MM.1S (cell line): ENCODE data around the gene ZKSCAN1.

Experiments
- DNase-seq: peaks from one replicate; pipeline ENCODE4 v3.0.0-alpha.2; 2015
- H2AFZ ChIP-seq: fragments of 300-600 bp; sonication (generic); 2 replicates; pipeline ENCODE4 v1.6.0; 2016; ENCODE audit warnings: antibody characterized with exemption, low read length
- H3F3A ChIP-seq: fragments of 300-600 bp; sonication (generic); 2 replicates; pipeline ENCODE4 v1.6.1; 2016; ENCODE audit warnings: mild to moderate bottlenecking, antibody characterized with exemption, low read length, moderate library complexity, mixed read lengths; ENCODE audit not compliant: insufficient read depth
- H3K27ac ChIP-seq: fragments of 300-600 bp; sonication (generic); 2 replicates; pipeline ENCODE4 v1.5.1; 2016; ENCODE audit warnings: mild to moderate bottlenecking, low read length
- H3K27me3 ChIP-seq: fragments of 300-600 bp; sonication (generic); replicated peaks from 2 replicates; pipeline ENCODE4 v1.6.0; 2016; ENCODE audit warnings: low read length; ENCODE audit not compliant: insufficient read depth
- H3K36me3 ChIP-seq: fragments of 300-600 bp; sonication (generic); replicated peaks from 2 replicates; pipeline ENCODE4 v1.6.1; 2016; ENCODE audit warnings: mild to moderate bottlenecking, low read length, mixed read lengths; ENCODE audit not compliant: insufficient read depth
- H3K4me1 ChIP-seq: fragments of 300-600 bp; sonication (generic); 2 replicates; pipeline ENCODE4 v1.6.1; 2016; ENCODE audit warnings: low read length, mixed read lengths
- H3K4me2 ChIP-seq: fragments of 300-600 bp; sonication (generic); 2 replicates; pipeline ENCODE4 v1.6.0; 2016; ENCODE audit warnings: low read depth, low read length
- H3K4me3 ChIP-seq: fragments of 300-600 bp; sonication (generic); 2 replicates; pipeline ENCODE4 v1.5.1; 2016; ENCODE audit warnings: low read length, mixed read lengths
- H3K79me2 ChIP-seq: fragments of 300-600 bp; sonication (generic); 2 replicates; pipeline ENCODE4 v1.6.1; 2016; ENCODE audit warnings: mixed run types, low read length, mixed read lengths
- H3K9ac ChIP-seq: fragments of 300-600 bp; sonication (generic); 2 replicates; pipeline ENCODE4 v1.6.1; 2016; ENCODE audit warnings: low read length, mixed read lengths
- H3K9me2 ChIP-seq: fragments of 300-600 bp; sonication (generic); replicated peaks from 2 replicates; pipeline ENCODE4 v1.6.1; 2016; ENCODE audit warnings: mild to moderate bottlenecking, low read length, mixed read lengths; ENCODE audit not compliant: insufficient read depth
- H3K9me3 ChIP-seq: fragments of 300-600 bp; sonication (generic); replicated peaks from 2 replicates; pipeline ENCODE4 v1.6.1; 2016; ENCODE audit warnings: mild to moderate bottlenecking, low read length, mixed read lengths; ENCODE audit not compliant: insufficient read depth
- H4K20me1 ChIP-seq: fragments of 300-600 bp; sonication (generic); 2 replicates; pipeline ENCODE4 v1.6.1; 2016; ENCODE audit warnings: mild to moderate bottlenecking, low read length, moderate library complexity, mixed read lengths; ENCODE audit not compliant: insufficient read depth
- EZH2 ChIP-seq: fragments of 300-600 bp; sonication (generic); optimal IDR thresholded peaks from 2 replicates; pipeline ENCODE3; 2017; ENCODE audit warnings: low read depth, mild to moderate bottlenecking, antibody characterized with exemption, low read length, mixed read lengths
- EZH2phosphoT487 ChIP-seq: fragments of 300-600 bp; sonication (generic); IDR thresholded peaks from 2 replicates; pipeline ENCODE4 v1.6.1; 2018; ENCODE audit warnings: antibody characterized with exemption, low read length
- TF ChIP-seq, protein P1 (sequence below): fragments of 300-600 bp; sonication (generic); IDR thresholded peaks from 2 replicates; pipeline ENCODE4 v1.5.1; 2016; ENCODE audit warnings: antibody characterized with exemption, low read length, mixed read lengths

Gene ZKSCAN1

GRCh38 chr7:99974681-99975080 is 40.7 kb upstream of the ZKSCAN1 start:
- Histone ChIP-seq H3K27ac (no peak overlapping the region), H3K9ac (no peak overlapping the region), H3K79me2 (no peaks in the 10 kb centered on the region), H3K27me3 (no peaks in the 10 kb centered on the region; the same call in none of the 2 replicates), H3F3A (no peaks in the 10 kb centered on the region), H4K20me1 (no peaks in the 10 kb centered on the region), H3K36me3 (no peaks in the 10 kb centered on the region), H3K4me3 (no peak overlapping the region), H3K9me3 (no peaks in the 10 kb centered on the region), H3K4me1 (peaks cover 7% of the 10 kb centered on the region), H2AFZ (no peak overlapping the region), H3K9me2 (no peaks in the 10 kb centered on the region), H3K4me2 (no peak overlapping the region)
- TF ChIP-seq EZH2phosphoT487: no peak
- TF ChIP-seq, protein P1, sequence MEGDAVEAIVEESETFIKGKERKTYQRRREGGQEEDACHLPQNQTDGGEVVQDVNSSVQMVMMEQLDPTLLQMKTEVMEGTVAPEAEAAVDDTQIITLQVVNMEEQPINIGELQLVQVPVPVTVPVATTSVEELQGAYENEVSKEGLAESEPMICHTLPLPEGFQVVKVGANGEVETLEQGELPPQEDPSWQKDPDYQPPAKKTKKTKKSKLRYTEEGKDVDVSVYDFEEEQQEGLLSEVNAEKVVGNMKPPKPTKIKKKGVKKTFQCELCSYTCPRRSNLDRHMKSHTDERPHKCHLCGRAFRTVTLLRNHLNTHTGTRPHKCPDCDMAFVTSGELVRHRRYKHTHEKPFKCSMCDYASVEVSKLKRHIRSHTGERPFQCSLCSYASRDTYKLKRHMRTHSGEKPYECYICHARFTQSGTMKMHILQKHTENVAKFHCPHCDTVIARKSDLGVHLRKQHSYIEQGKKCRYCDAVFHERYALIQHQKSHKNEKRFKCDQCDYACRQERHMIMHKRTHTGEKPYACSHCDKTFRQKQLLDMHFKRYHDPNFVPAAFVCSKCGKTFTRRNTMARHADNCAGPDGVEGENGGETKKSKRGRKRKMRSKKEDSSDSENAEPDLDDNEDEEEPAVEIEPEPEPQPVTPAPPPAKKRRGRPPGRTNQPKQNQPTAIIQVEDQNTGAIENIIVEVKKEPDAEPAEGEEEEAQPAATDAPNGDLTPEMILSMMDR: no peak
- DNase-seq: no peak

DNA sequence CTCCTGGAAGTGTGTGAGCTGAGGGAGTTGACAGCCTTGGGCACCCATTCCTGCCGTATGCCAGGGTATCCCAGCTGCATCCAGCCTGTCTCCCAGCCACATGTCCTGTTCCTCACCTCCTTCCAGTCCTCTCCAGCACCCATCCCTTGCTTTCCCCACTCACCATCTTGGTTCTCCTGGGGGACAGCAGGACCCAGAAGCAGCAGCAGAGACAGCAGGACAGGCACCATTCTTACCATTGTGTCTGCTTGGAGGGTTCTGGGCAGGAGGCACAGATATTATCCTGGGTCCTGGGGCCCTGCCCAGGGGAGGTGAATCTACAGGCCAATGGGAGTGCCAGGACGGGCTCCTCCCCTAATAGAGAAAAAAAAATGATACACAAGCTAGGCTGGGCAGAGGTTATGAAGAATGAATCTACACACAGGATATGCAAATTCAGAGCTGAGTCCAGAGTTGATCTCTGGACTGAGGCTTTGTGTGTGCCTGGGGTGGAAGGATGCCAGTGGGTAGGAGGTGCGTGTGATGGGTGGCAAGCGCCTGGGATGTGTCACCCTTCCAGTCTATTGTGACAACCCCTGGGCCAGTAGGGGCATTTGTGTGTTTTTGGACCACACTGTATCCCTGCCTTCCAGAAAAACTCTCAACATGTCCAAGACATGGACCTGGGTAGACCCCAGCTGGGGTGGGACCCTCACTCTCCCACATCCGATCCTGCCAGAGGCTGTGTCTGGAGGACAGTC is 39.4 kb upstream of the ZKSCAN1 start, which contains the start of gene AZGP1:
Gene AZGP1 (minus strand): TSS at position 250 of the 740 bp plus-strand sequence. CDS start 11 bp downstream, at position 239.
- no peaks in the 10 kb centered on the region for H3F3A ChIP-seq
- H3K9ac ChIP-seq: no peak within 1 kb of the TSS

DNA sequence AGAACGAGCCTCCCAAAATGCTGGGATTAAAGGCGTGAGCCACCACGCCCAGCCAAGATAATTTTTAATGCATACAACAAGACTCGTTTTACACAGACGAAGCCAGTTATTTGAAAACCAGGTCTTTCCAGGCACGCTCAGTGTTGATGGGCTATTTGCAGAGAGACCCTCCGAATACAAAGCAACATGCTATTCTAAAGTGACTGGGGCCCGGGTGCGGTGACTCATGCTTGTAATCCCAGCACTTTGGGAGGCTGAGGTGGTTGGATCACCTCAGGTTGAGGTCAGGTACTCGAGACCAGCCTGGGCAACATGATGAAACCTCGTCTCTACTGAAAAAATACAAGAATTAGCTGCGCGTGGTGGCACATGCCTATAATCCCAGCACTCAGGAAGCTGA is 38.8 kb upstream of the ZKSCAN1 start:
- Histone ChIP-seq H3K9me3 (no peaks in the 10 kb centered on the region), H3K79me2 (no peaks in the 10 kb centered on the region), H3K9ac (no peak overlapping the region), H3K27me3 (no peaks in the 10 kb centered on the region; the same call in 1 of the 2 replicates), H4K20me1 (no peaks in the 10 kb centered on the region), H2AFZ (no peak overlapping the region), H3K27ac (no peak overlapping the region), H3K4me1 (peaks cover 7% of the 10 kb centered on the region), H3K4me2 (no peak overlapping the region), H3F3A (no peaks in the 10 kb centered on the region), H3K36me3 (no peaks in the 10 kb centered on the region), H3K4me3 (no peak overlapping the region), H3K9me2 (no peaks in the 10 kb centered on the region)
- TF ChIP-seq EZH2phosphoT487: no peak
- TF ChIP-seq, protein P1: no peak
- no peak for TF ChIP-seq EZH2
- DNase-seq: no peak

More for the DNA sequence above, 39.4 kb upstream of the ZKSCAN1 start, which contains the start of gene AZGP1:
- Histone ChIP-seq H3K9me3 (no peaks in the 10 kb centered on the region), H4K20me1 (no peaks in the 10 kb centered on the region), H3K79me2 (no peaks in the 10 kb centered on the region), H3K36me3 (no peaks in the 10 kb centered on the region), H3K27ac (no peak within 1 kb of the TSS), H3K27me3 (no peaks in the 10 kb centered on the region; the same call in 1 of the 2 replicates), H3K4me3 (no peak within 1 kb of the TSS), H3K9me2 (no peaks in the 10 kb centered on the region), H3K4me1 (peaks cover 7% of the 10 kb centered on the region), H3K4me2 (no peak within 1 kb of the TSS), H2AFZ (no peak within 1 kb of the TSS)
- TF ChIP-seq EZH2 (no peak), EZH2phosphoT487 (no peak)
- TF ChIP-seq, protein P1: no peak
- peak; percentile 54 for DNase-seq
